ENCODE results near the gene NTSR1.
A peak's percentile ranks its signal among the peaks of the same experiment; 100 is the strongest.

NTSR1 gene

DNA sequence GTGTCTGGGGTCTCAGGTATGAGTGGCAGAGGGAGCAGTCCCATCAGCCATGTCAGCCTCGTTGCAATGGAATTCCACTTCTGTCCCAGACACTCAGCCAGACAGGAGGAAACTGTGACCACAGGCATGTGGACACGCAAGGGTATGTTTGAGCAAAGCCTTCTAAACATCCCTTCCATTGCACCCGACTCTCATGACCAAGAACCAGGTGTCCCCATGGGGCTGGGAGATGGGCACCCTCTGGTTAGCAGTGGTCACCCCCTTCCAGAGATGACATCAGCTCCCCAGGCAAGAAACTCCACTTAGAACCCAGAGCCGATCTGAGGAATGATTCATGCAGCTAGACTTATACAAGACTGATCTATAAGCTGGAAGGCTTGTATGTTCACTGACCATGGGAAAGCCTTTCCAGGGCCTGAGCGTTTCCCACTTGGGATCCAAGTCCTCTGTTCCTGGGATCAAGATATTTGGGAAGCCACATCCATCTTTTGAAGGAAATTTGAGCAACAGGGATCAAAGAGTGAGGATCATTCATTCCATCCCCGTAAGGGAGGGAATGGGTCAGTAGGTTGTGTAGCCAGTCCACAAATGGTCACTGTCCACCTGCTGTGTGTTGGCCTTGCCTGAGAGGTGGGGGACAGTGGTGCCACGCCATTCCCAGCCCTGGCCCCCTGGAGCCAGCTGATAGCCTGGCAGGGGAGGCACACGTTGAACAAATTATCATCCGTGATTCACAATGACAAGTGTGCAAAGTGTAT, 83.7 kb downstream of the NTSR1 start:
- DNase-seq = no peak

- no peak for DNase-seq
Measured at GRCh38 chr20:62792940-62793756, 84.5 kb downstream of the NTSR1 start.

DNA sequence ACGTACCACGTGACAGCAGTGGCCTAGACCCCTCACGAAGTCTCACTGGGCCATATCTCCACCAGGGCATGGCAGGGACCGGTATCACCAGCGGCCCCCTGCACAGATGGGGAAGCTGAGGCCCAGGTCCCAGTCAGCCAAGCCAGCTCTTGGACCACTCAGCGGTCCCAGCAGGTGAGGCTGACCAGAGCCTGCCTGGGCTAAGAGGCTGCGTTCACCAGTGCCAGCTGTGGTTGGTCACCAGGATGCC, 85.0 kb downstream of the NTSR1 start:
- no peak for DNase-seq

GRCh38 chr20:62794007-62794724, 85.5 kb downstream of the NTSR1 start:
- peak; percentile 94 to 96 for DNase-seq

DNA sequence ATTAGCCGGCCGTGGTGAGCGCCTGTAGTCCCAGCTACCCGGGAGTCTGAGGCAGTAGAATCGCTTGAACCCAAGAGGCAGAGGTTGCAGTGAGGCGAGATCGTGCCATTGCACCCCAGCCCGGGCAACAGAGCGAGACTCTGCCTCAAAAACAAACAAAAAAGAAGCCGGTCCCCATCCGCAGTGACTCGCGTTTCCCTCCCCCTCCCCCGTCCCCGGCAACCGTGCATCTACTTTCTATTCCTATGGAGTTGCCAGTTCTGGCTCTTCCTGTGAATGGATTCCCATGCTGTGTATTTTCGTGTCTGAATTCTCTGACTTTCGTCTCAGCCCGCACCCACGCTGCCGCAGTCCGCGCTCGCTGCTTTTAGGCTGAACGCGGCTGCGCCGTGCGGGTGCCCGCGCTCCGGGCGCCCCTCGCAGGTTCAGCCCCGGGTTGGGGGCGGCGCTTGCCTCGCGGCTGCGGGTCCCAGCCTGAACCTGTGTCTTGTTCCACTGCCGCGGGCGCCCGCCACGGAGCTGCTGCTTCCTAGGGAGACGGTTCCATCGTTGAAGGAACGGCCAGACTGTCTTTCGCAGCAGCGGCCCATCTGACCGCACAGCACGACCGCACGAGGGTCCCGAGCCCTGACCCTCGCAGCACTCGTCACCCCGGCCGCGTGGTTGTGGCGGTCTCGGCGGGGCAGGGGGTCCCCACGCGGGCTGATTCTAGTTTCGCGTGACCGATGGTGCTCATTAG, 86.6 kb downstream of the NTSR1 start:
- DNase-seq = peak; percentile 84 to 87

GRCh38 chr20:62796699-62797491, 88.3 kb downstream of the NTSR1 start:
- DNase-seq = no peak

- DNase-seq = no peak
Measured at GRCh38 chr20:62797671-62798532, 89.3 kb downstream of the NTSR1 start.

- no peak for DNase-seq
Measured at GRCh38 chr20:62799036-62799435, 90.4 kb downstream of the NTSR1 start.

GRCh38 chr20:62799459-62799858, 90.8 kb downstream of the NTSR1 start:
- DNase-seq = no peak

GRCh38 chr20:62799873-62800272, 91.2 kb downstream of the NTSR1 start:
- DNase-seq = no peak

GRCh38 chr20:62800314-62801259, 92.0 kb downstream of the NTSR1 start:
- no peak for DNase-seq

DNA sequence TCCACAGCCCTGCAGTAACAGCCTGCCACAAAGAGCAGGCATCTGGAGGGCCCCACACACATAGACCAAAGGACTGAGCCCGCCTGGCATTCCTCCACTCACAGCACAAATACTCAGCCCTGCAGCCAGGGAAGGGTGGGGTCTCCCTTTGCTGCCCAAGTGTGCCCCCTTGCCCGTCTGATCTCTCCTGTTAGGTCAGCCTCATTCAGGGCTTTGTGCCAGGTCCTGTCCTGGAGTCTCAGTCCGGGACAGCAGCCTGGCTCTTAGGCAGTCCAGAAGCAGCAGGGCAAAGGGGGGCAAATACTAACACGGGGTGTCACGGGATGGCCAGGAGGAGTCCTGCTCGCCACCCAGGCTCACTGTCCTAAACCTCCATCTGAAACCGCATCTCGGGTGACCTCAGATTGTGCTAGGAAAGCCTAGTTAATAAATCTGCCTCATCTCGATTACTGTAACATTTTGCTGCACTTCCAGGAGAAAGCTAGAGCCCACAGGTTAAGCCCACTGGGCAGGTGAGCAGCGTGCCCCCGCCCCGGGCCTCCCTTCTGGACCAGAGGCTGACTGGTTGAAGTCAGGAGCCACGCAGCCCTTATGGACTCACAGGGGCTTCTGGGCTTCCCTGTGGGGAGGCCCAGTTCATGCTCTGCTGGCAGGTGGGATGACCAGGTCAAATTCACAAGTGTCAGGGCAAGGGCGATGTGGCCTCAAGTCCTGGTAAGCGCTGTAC, 92.8 kb downstream of the NTSR1 start:
- no peak for DNase-seq

GRCh38 chr20:62802026-62802712, 93.5 kb downstream of the NTSR1 start:
- DNase-seq = peak in 1 of 2 experiments; percentile 31

DNA sequence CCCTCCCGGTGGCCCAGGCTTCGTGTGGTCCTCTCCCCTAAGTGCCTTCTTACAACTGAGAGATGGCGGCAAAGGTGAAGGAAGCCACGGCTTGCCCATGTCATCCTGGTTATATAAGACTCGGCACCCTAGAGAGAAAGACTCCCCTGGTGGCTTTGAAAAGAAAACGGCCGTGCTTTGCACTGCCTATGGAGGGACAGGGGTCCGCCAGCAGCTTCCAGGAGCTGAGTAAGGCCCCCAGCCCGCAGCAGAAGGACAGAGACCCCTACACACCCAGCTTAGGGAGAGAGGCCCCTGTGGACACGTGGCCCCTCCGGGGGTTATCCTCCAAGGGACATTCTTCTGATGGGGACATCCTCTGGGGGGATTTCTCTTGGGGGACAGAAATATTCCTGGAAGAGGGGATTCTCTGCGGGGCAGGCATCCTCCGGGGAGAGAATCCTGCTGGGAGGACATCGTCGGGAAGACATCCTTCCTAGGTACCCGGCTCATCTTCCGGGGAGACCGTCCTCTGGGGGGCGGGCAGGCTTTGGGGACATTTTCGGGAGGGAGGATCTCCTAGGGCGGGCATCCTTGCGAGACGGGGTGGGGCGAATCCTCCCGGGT, 95.5 kb downstream of the NTSR1 start:
- no peak for DNase-seq

DNA sequence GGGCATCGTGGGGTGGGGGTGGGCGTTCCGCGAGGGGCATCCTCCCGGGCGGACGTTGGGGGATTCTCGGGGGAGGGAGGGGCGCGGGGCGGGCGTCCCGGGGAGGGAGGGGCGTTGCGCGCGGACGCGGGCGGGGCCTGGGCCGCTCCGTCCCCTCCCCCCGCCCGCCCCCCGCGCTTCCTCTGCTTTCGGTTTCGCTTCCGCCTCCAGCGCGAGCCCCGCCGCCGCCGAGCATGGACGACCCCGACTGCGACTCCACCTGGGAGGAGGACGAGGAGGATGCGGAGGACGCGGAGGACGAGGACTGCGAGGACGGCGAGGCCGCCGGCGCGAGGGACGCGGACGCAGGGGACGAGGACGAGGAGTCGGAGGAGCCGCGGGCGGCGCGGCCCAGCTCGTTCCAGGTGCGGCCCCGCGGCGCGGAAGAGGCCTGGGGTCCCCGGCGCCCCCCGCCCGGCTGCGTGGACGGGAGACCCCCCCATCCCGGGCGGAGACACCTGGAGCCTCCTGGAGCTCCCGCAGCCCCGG, 96.1 kb downstream of the NTSR1 start, which contains the start of gene OGFR:
Gene OGFR, plus strand, starts transcription at position 209 of the 528 bp plus-strand sequence. Its CDS starts 25 bp downstream, at position 234.
- peak; percentile 50 to 69 for DNase-seq

DNA sequence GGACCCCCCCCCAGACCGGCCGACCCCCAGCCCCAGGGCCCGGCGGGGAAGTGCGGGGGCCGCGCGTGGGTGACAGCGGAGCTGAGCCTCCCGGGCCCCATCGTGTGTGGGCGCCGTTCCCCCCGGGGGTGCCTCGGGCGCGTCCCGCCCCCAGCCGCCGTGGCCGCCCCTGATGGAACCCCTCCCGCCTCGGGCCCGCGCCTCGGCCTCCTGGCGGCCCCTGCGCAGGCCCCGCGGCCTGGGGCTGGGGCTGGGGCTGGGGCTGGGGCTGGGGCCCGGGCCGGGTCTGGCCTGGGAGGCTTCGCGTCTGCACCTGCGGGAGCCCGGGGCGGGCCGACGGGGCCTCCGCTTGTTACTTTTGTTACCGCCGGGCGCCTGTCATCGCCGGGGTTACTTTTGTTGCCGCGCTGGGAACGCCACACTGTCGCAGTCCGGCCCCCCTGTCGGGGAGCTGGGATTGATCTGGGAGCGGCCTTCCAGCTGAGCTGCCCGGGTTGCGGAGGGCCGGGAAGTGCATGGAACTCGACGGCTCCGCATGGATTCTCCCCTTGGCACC, 96.6 kb downstream of the NTSR1 start:
- peak in 1 of 2 experiments; percentile 50 for DNase-seq

GRCh38 chr20:62805711-62806382, 97.2 kb downstream of the NTSR1 start:
- DNase-seq = no peak

All from SHP77 (cell line).